Measurements from ENCODE around the gene EPHB6.

- TF ChIP-seq POLR2AphosphoS5 (IDR thresholded peaks at IDR 0.05) (no peak), CTCF (IDR thresholded peaks at IDR 0.05) (no peak), POLR2A (IDR thresholded peaks at IDR 0.05) (no peak)
Observed at GRCh38 chr7:142819530-142819929, 35.3 kb upstream of the EPHB6 start.

Measured in sigmoid colon (tissue), 4 donors.